CD14-positive monocyte (primary cell): ENCODE data around the gene RASSF1. TPM values are rescaled to one million over a fixed set of nuclear protein-coding genes. Genes with fewer than 3 reads are reported as not detected.
A peak's percentile ranks its signal among the peaks of the same experiment; 100 is the strongest.

ENCODE experiments used
- DNase-seq, 3 donors: peaks; one replicate each; pipeline ENCODE4 v3.0.0-alpha.2; 2011 to 2022
- H2AFZ ChIP-seq: 2 replicates; pipeline ENCODE4 v1.6.0; 2012; ENCODE audit warnings: mild to moderate bottlenecking, low read depth, low read length, inconsistent platforms; ENCODE audit not compliant: insufficient read depth, poor library complexity, severe bottlenecking
- H3K27ac ChIP-seq, 2 donors: 1 replicate in 1 of 2; 2 replicates in 1 of 2; pipeline ENCODE4 v1.5.1; 2012 to 2013; ENCODE audit warnings: low read length in 2 of 2, control low read depth in 1 of 2, inconsistent platforms in 1 of 2, low read depth in 1 of 2, mild to moderate bottlenecking in 1 of 2
- H3K27me3 ChIP-seq, 2 donors: one replicate each; pipeline versions ENCODE4 v1.6.0 to v1.6.1; 2011 to 2013; ENCODE audit warnings: low read length in 2 of 2; ENCODE audit not compliant: control insufficient read depth in 2 of 2, insufficient read depth in 2 of 2
- H3K36me3 ChIP-seq, 2 donors: replicated peaks in 1 of 2; 1 replicate in 1 of 2; 2 replicates in 1 of 2; pipeline versions ENCODE4 v1.5.1 to v1.6.1; 2012 to 2013; ENCODE audit warnings: low read length in 2 of 2, control low read depth in 1 of 2, inconsistent platforms in 1 of 2, mild to moderate bottlenecking in 1 of 2; ENCODE audit not compliant: insufficient read depth in 2 of 2, control insufficient read depth in 1 of 2
- H3K4me1 ChIP-seq, 2 donors: 1 replicate in 1 of 2; 2 replicates in 1 of 2; pipeline versions ENCODE4 v1.5.1 to v1.6.1; 2012 to 2013; ENCODE audit warnings: low read length in 2 of 2, control low read depth in 1 of 2, inconsistent platforms in 1 of 2, mild to moderate bottlenecking in 1 of 2, moderate library complexity in 1 of 2; ENCODE audit not compliant: insufficient read depth in 2 of 2, control insufficient read depth in 1 of 2
- H3K4me2 ChIP-seq: replicated peaks from 2 replicates; pipeline ENCODE3; 2012; ENCODE audit warnings: low read length, moderate library complexity, mild to moderate bottlenecking; ENCODE audit not compliant: poor library complexity, severe bottlenecking; ENCODE audit errors: extremely low read depth
- H3K4me3 ChIP-seq, 3 experiments: fragments of 200-600 bp in 1 of 3; sonication (generic) in 1 of 3; replicated peaks in 1 of 3; 1 replicate in 2 of 3; 2 replicates in 1 of 3; pipeline ENCODE4 v1.5.1; 2011 to 2013; ENCODE audit warnings: low read length in 3 of 3, mild to moderate bottlenecking in 3 of 3, control low read depth in 2 of 3, low read depth in 2 of 3, inconsistent platforms in 1 of 3, moderate library complexity in 1 of 3
- H3K79me2 ChIP-seq: 2 replicates; pipeline ENCODE4 v1.6.0; 2012; ENCODE audit warnings: mild to moderate bottlenecking, control low read depth, inconsistent platforms, low read length, moderate library complexity; ENCODE audit not compliant: insufficient read depth
- H3K9ac ChIP-seq: 2 replicates; pipeline ENCODE4 v1.6.0; 2017; ENCODE audit warnings: low read length, mild to moderate bottlenecking; ENCODE audit not compliant: insufficient read depth, poor library complexity, severe bottlenecking
- H3K9me3 ChIP-seq, 2 donors: replicated peaks in 1 of 2; 1 replicate in 1 of 2; 2 replicates in 1 of 2; pipeline versions ENCODE4 v1.5.1 to v1.6.1; 2012 to 2013; ENCODE audit warnings: low read length in 2 of 2, control low read depth in 1 of 2; ENCODE audit not compliant: control insufficient read depth in 1 of 2, insufficient read depth in 1 of 2
- H4K20me1 ChIP-seq: 2 replicates; pipeline ENCODE4 v1.6.0; 2012; ENCODE audit warnings: mild to moderate bottlenecking, low read length, control low read depth, moderate library complexity; ENCODE audit not compliant: insufficient read depth
- H3K27ac Mint-ChIP-seq, 7 donors: one replicate each; pipeline ENCODE4 v1.8.0; 2020; ENCODE audit warnings: mild to moderate bottlenecking in 7 of 7, mixed read lengths in 7 of 7, moderate library complexity in 6 of 7, inconsistent platforms in 2 of 7
- H3K27me3 Mint-ChIP-seq, 3 donors: one replicate each; pipeline ENCODE4 v1.8.0; 2021 to 2022; ENCODE audit warnings: low read depth in 3 of 3, mild to moderate bottlenecking in 3 of 3, mixed read lengths in 3 of 3, moderate library complexity in 3 of 3, inconsistent platforms in 1 of 3
- H3K36me3 Mint-ChIP-seq, 2 donors: one replicate each; pipeline ENCODE4 v1.8.0; 2020; ENCODE audit warnings: mixed read lengths in 2 of 2, inconsistent platforms in 1 of 2, mild to moderate bottlenecking in 1 of 2
- H3K4me1 Mint-ChIP-seq: one replicate; pipeline ENCODE4 v1.8.0; 2020; ENCODE audit warnings: mild to moderate bottlenecking, mixed read lengths
- H3K4me3 Mint-ChIP-seq, 2 donors: one replicate each; pipeline ENCODE4 v1.8.0; 2020; ENCODE audit warnings: mild to moderate bottlenecking in 2 of 2, mixed read lengths in 2 of 2, moderate library complexity in 1 of 2
- H3K9me3 Mint-ChIP-seq, 7 donors: one replicate each; pipeline ENCODE4 v1.8.0; 2020 to 2022; ENCODE audit warnings: mixed read lengths in 7 of 7, mild to moderate bottlenecking in 6 of 7, moderate library complexity in 6 of 7, inconsistent platforms in 2 of 7
- WGBS: methylation state at CpG from one replicate; pipeline ENCODE4 v1.1.5; 2013; ENCODE audit warnings: missing lambda C conversion rate; ENCODE audit not compliant: insufficient coverage; 5-methylcytosine and 5-hydroxymethylcytosine counted together
- intact Hi-C, 2 donors: fragments of 100-400 bp; cut with micrococcal nuclease; formaldehyde crosslinking; loops; one replicate each; pipeline versions ENCODE4 v1.15.0 to v1.15.1; 2023
- polyA plus RNA-seq, 3 donors: library from polyadenylated mRNA; depleted of rRNA in 1 of 3; unstranded in 2 of 3; stranded (reverse) in 1 of 3; fragments of 300-500 nt in 2 of 3; fragments of >200 nt in 1 of 3; fragmentation: Illumina TruSeq in 2 of 3; gene quantifications; 1 replicate in 2 of 3; 2 replicates in 1 of 3; pipeline ENCODE4 v1.2.3, GENCODE V29; 2012 to 2021
- TF ChIP-seq, protein P1 (sequence below): fragments of 200-600 bp; IDR thresholded peaks from one replicate; pipeline ENCODE4 v1.8.0; 2022; ENCODE audit warnings: antibody characterized with exemption, mild to moderate bottlenecking

RASSF1 gene
- polyA plus RNA-seq, 3 donors: 16.0 to 229 (median 24.0) TPM

DNA sequence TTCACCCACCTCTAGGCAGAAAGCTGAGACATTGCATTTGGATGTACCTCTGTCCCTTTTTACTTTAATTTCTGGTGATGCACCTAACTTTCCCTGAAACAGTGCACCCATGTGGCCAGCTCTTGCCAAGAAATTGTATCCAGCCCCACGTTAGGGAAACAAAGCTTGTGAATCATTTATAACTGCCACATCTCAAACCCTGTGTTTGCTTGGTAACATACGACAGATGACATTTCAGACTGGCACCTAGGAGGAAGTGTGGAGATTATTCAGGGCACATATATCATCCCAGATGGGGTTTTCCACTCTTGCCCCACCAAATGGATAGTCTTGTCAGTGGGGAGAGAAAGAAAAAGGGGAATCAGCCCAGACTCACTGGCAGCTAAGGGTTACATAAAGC lies 12.1 kb upstream of the RASSF1 start:
- Histone ChIP-seq H3K79me2 (peaks cover 81% of the 10 kb centered on the region), H3K4me1 (peaks cover 45 to 60% of the 10 kb centered on the region in 2 donors), H3K36me3 (peaks cover 53 to 66% of the 10 kb centered on the region in 2 donors), H3K4me3 (no peak overlapping the region), H2AFZ (no peak overlapping the region), H3K27ac (peak overlapping the region in 1 of 2 donors; percentile 44), H3K4me2 (no peak overlapping the region), H3K27me3 (no peaks in the 10 kb centered on the region), H3K9me3 (no peaks in the 10 kb centered on the region), H3K9ac (no peak overlapping the region), H4K20me1 (peaks cover 74% of the 10 kb centered on the region)
- no peaks in the 10 kb centered on the region for H3K27me3 Mint-ChIP-seq
- peaks cover 63% of the 10 kb centered on the region for H3K4me1 Mint-ChIP-seq
- no peak overlapping the region for H3K4me3 Mint-ChIP-seq
- 0% methylated on average over 1 of the region's 2 CpGs for WGBS
- TF ChIP-seq, protein P1, sequence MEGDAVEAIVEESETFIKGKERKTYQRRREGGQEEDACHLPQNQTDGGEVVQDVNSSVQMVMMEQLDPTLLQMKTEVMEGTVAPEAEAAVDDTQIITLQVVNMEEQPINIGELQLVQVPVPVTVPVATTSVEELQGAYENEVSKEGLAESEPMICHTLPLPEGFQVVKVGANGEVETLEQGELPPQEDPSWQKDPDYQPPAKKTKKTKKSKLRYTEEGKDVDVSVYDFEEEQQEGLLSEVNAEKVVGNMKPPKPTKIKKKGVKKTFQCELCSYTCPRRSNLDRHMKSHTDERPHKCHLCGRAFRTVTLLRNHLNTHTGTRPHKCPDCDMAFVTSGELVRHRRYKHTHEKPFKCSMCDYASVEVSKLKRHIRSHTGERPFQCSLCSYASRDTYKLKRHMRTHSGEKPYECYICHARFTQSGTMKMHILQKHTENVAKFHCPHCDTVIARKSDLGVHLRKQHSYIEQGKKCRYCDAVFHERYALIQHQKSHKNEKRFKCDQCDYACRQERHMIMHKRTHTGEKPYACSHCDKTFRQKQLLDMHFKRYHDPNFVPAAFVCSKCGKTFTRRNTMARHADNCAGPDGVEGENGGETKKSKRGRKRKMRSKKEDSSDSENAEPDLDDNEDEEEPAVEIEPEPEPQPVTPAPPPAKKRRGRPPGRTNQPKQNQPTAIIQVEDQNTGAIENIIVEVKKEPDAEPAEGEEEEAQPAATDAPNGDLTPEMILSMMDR: no peak
- peak; percentile 45 to 89 (median 55) for DNase-seq
- intact Hi-C loops: loop anchor here (5.0 to 10.0 kb wide), 3 partner anchors 260 to 1042 kb away; partner anchors contain the start of genes CISH (in 1 of the 2), MON1A (in 1 of the 2) and RBM15B (in 1 of the 2)
- H3K36me3 Mint-ChIP-seq: peaks cover 34 to 55% of the 10 kb centered on the region in 2 donors
- H3K9me3 Mint-ChIP-seq: no peaks in the 10 kb centered on the region
- H3K27ac Mint-ChIP-seq: peak overlapping the region in 4 of 7 donors; percentile 9 to 95 (median 26)

DNA sequence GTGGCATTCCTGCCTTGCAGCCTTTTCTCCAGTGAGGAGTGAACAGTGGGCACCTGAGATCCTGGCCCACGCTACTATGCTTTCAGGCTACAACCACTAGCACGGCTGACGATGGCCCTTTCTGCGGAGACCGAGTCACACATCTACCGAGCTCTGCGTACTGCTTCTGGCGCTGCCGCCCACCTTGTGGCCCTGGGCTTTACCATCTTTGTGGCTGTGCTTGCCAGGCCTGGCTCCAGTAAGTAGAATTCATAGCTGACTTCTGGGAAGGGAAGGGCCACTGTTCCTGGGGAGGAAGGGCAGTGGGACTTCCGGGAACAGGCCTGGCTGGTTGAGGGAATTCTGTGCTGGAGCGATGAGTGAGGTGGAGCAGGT lies 10.7 kb upstream of the RASSF1 start:
- Mint-ChIP-seq H3K36me3 (peaks cover 35 to 50% of the 10 kb centered on the region in 2 donors), H3K27me3 (no peaks in the 10 kb centered on the region), H3K4me3 (peak overlapping the region; percentile 92 to 95), H3K27ac (peak overlapping the region; percentile 15 to 99 (median 95)), H3K4me1 (peaks cover 59% of the 10 kb centered on the region), H3K9me3 (no peaks in the 10 kb centered on the region)
- no peaks in the 10 kb centered on the region for H3K27me3 ChIP-seq
- TF ChIP-seq, protein P1: no peak
- intact Hi-C loops: loop anchor here (1.0 to 10.0 kb wide), 5 partner anchors 8 to 1043 kb away; partner anchors contain the start of genes CISH (in 1 of the 2), MON1A (in 1 of the 2), RBM15B (in 1 of the 2) and TMEM115 (in 1 of the 2)
- peak overlapping the region; percentile 79 to 93 (median 85) for H3K4me3 ChIP-seq
- H3K9ac ChIP-seq: peak overlapping the region; percentile 74
- peaks cover 46 to 53% of the 10 kb centered on the region in 2 donors for H3K36me3 ChIP-seq
- no peak for DNase-seq
- WGBS: 76% methylated on average over 11 of the region's 11 CpGs
- H3K4me2 ChIP-seq: peak overlapping the region; percentile 82
- H3K27ac ChIP-seq: peak overlapping the region; percentile 85 to 94
- peaks cover 63% of the 10 kb centered on the region for H4K20me1 ChIP-seq
- peaks cover 67% of the 10 kb centered on the region for H3K79me2 ChIP-seq
- H3K9me3 ChIP-seq: no peaks in the 10 kb centered on the region
- H3K4me1 ChIP-seq: peaks cover 42 to 58% of the 10 kb centered on the region in 2 donors
- H2AFZ ChIP-seq: peak overlapping the region; percentile 87
